ENCODE results near the gene PAK5. TPM values are rescaled to one million over a fixed set of nuclear protein-coding genes. Genes with fewer than 3 reads are reported as not detected.

Gene PAK5
- total and polyA plus RNA-seq, 2 experiments from 2014 or later: 0.57 to 1.1 TPM

- TF ChIP-seq CTCF (conservative IDR thresholded peaks at IDR 0.05; ENCODE audit: low read depth in 2 of 2) (no peak), EZH2 (IDR thresholded peaks at IDR 0.05; ENCODE audit: low read depth, unreplicated experiment) (no peak), POLR2AphosphoS5 (IDR thresholded peaks at IDR 0.05; ENCODE audit: low read depth) (no peak), EZH2phosphoT487 (IDR thresholded peaks at IDR 0.05; ENCODE audit: unreplicated experiment) (no peak), ZNF114 (CRISPR knock-in tag; IDR thresholded peaks at IDR 0.05) (no peak), JUNB (IDR thresholded peaks at IDR 0.05; ENCODE audit: unreplicated experiment) (no peak)
Observed at GRCh38 chr20:9672027-9672426, 166.8 kb downstream of the PAK5 start (continued).

GRCh38 chr20:9668381-9668780, 170.5 kb downstream of the PAK5 start:
- H3K4me1 Mint-ChIP-seq: peaks cover 5% of the 10 kb centered on the region; the same call in 2 of the 3 replicates
- no peak overlapping the region for H3K27ac Mint-ChIP-seq
- Histone ChIP-seq H4K20me1 (replicated peaks; ENCODE audit: insufficient read depth) (no peaks in the 10 kb centered on the region), H3K27me3 (ENCODE audit: insufficient read depth) (no peaks in the 10 kb centered on the region), H3K79me2 (replicated peaks; ENCODE audit: insufficient read depth) (no peaks in the 10 kb centered on the region), H3K9me2 (ENCODE audit: insufficient read depth) (no peaks in the 10 kb centered on the region), H3F3A (replicated peaks; ENCODE audit: low read depth) (no peaks in the 10 kb centered on the region), H3K4me1 (ENCODE audit: insufficient read depth) (peaks cover 4% of the 10 kb centered on the region; the same call in 1 of the 2 replicates), H3K4me2 (no peak overlapping the region), H3K27ac (ENCODE audit: low read depth) (no peak overlapping the region), H3K4me3 (no peak overlapping the region), H2AFZ (no peak overlapping the region), H3K36me3 (ENCODE audit: insufficient read depth) (no peaks in the 10 kb centered on the region)
- no peaks in the 10 kb centered on the region for H3K9me3 Mint-ChIP-seq
- TF ChIP-seq EZH2 (IDR thresholded peaks at IDR 0.05; ENCODE audit: low read depth, unreplicated experiment) (no peak), ZNF114 (CRISPR knock-in tag; IDR thresholded peaks at IDR 0.05) (no peak), REST (IDR thresholded peaks at IDR 0.05; ENCODE audit: unreplicated experiment) (no peak)
- no peak for DNase-seq (ENCODE audit: low spot score)
- H3K36me3 Mint-ChIP-seq (ENCODE audit: low read depth): no peaks in the 10 kb centered on the region
- no peak overlapping the region for H3K4me3 Mint-ChIP-seq
- ATAC-seq: no peak
- no peaks in the 10 kb centered on the region for H3K27me3 Mint-ChIP-seq (ENCODE audit: insufficient read depth, low read depth, poor library complexity)

GRCh38 chr20:9663423-9663822, 175.5 kb downstream of the PAK5 start:
- Histone ChIP-seq H2AFZ (no peak overlapping the region), H3F3A (replicated peaks; ENCODE audit: low read depth) (no peaks in the 10 kb centered on the region), H3K27ac (ENCODE audit: low read depth) (no peak overlapping the region), H3K4me2 (no peak overlapping the region), H3K9me2 (ENCODE audit: insufficient read depth) (no peaks in the 10 kb centered on the region), H3K79me2 (replicated peaks; ENCODE audit: insufficient read depth) (no peaks in the 10 kb centered on the region), H3K27me3 (ENCODE audit: insufficient read depth) (no peaks in the 10 kb centered on the region), H4K20me1 (replicated peaks; ENCODE audit: insufficient read depth) (no peaks in the 10 kb centered on the region; the same call in 1 of the 2 replicates), H3K4me1 (ENCODE audit: insufficient read depth) (peaks cover 8% of the 10 kb centered on the region; the same call in 1 of the 2 replicates), H3K4me3 (no peak overlapping the region), H3K36me3 (ENCODE audit: insufficient read depth) (no peaks in the 10 kb centered on the region)
- Mint-ChIP-seq H3K27ac (no peak overlapping the region), H3K4me3 (no peak overlapping the region), H3K27me3 (ENCODE audit: insufficient read depth, low read depth, poor library complexity) (no peaks in the 10 kb centered on the region), H3K36me3 (ENCODE audit: low read depth) (no peaks in the 10 kb centered on the region), H3K4me1 (peaks cover 8% of the 10 kb centered on the region; the same call in 2 of the 3 replicates), H3K9me3 (no peaks in the 10 kb centered on the region)
- ATAC-seq: no peak
- DNase-seq (ENCODE audit: low spot score): no peak
- TF ChIP-seq STAT1 (IDR thresholded peaks at IDR 0.05; ENCODE audit: unreplicated experiment): no peak
- no peak for TF ChIP-seq CREB1 (CRISPR knock-in tag; IDR thresholded peaks at IDR 0.05; ENCODE audit: low read depth)
- TF ChIP-seq REST (IDR thresholded peaks at IDR 0.05; ENCODE audit: unreplicated experiment): no peak
- TF ChIP-seq JUNB (IDR thresholded peaks at IDR 0.05; ENCODE audit: unreplicated experiment): no peak
- TF ChIP-seq ETS1 (IDR thresholded peaks at IDR 0.05): no peak
- no peak for TF ChIP-seq EZH2 (IDR thresholded peaks at IDR 0.05; ENCODE audit: low read depth, unreplicated experiment)
- no peak for TF ChIP-seq NANOG (IDR thresholded peaks at IDR 0.05; ENCODE audit: borderline replicate concordance)
